HepG2 (cell line): ENCODE results near the gene CDC42EP4. TPM values are rescaled to one million over a fixed set of nuclear protein-coding genes. Genes with fewer than 3 reads are reported as not detected.

ENCODE experiments used
- ATAC-seq: fragments of 200-7000 bp; cut with Tn5 transposase; 3 replicates; pipeline ENCODE4 v1.9.1; 2020; ENCODE audit warnings: mild to moderate bottlenecking, moderate library complexity
- BruUV-seq: library from RNA; stranded (reverse); fragments of 400-500 nt; replicated peaks from 2 replicates; lab custom pipeline; 2021; lab: Mats Ljungman, UMichigan
- CTCF ChIA-PET: fragments of 300-600 bp; formaldehyde crosslinking; extraction: SDS; loops from one replicate; lab custom pipeline; 2021; ENCODE audit warnings: low total read pairs, inconsistent platforms, low intra/inter-chr PET ratio; lab: Yijun Ruan, JAX
- POLR2A ChIA-PET: fragments of 350-600 bp; sonication (Branson Sonifier 250); formaldehyde crosslinking; loops from one replicate; lab custom pipeline; 2020; ENCODE audit warnings: antibody characterized with exemption, inconsistent platforms; lab: Yijun Ruan, JAX
- DNase-seq: peaks from one replicate; pipeline ENCODE4 v3.0.0-alpha.2; 2015; ENCODE audit warnings: low spot score
- FAIRE-seq: peaks from 3 replicates; lab custom pipeline; 2011; peaks lifted over from hg19 to GRCh38; lab: Jason Lieb, UNC
- H2AFZ ChIP-seq: one replicate; pipeline ENCODE4 v1.6.1; 2011; ENCODE audit warnings: low read length, inconsistent platforms
- H3K27ac ChIP-seq: fragments of 300-600 bp; 3 replicates; pipeline ENCODE4 v1.8.0; 2011; ENCODE audit warnings: mixed run types, mild to moderate bottlenecking, mixed read lengths, low read length, inconsistent platforms; ENCODE audit not compliant: insufficient read depth; ENCODE audit errors: extremely low read length
- H3K27me3 ChIP-seq, 2 experiments: fragments of 200-600 bp in 1 of 2; 2 replicates in 1 of 2; 3 replicates in 1 of 2; pipeline versions ENCODE4 v1.6.0 to v1.8.0; 2011; ENCODE audit warnings: low read length in 2 of 2, mild to moderate bottlenecking in 2 of 2, moderate library complexity in 2 of 2, inconsistent platforms in 1 of 2; ENCODE audit not compliant: insufficient read depth in 2 of 2, control insufficient read depth in 1 of 2
- H3K36me3 ChIP-seq, 2 experiments: fragments of 200-600 bp in 1 of 2; replicated peaks in 1 of 2; 2 replicates in 1 of 2; 3 replicates in 1 of 2; pipeline versions ENCODE4 v1.5.1 to v1.8.0; 2011; ENCODE audit warnings: low read length in 2 of 2, inconsistent platforms in 1 of 2; ENCODE audit not compliant: insufficient read depth in 2 of 2, control insufficient read depth in 1 of 2
- H3K4me1 ChIP-seq: 2 replicates; pipeline ENCODE4 v1.5.1; 2012; ENCODE audit warnings: low read length, inconsistent platforms; ENCODE audit not compliant: insufficient read depth
- H3K4me2 ChIP-seq: 2 replicates; pipeline ENCODE4 v1.6.0; 2011; ENCODE audit warnings: low read depth, low read length, inconsistent platforms
- H3K4me3 ChIP-seq, 3 experiments: fragments of 200-600 bp in 1 of 3; sonication (generic), shearing (Covaris generic) in 1 of 3; replicated peaks in 1 of 3; 2 replicates each; pipeline ENCODE4 v1.5.1; 2011 to 2016; ENCODE audit warnings: low read length in 3 of 3, inconsistent platforms in 2 of 3, low read depth in 2 of 3, mild to moderate bottlenecking in 2 of 3, control low read depth in 1 of 3, mixed read lengths in 1 of 3; ENCODE audit not compliant: insufficient read depth in 1 of 3
- H3K79me2 ChIP-seq: one replicate; pipeline ENCODE4 v1.6.1; 2011; ENCODE audit warnings: low read length, inconsistent platforms; ENCODE audit not compliant: insufficient read depth
- H3K9ac ChIP-seq: 2 replicates; pipeline ENCODE4 v1.6.0; 2011; ENCODE audit warnings: mild to moderate bottlenecking, low read depth, low read length, inconsistent platforms; ENCODE audit not compliant: insufficient read depth
- H3K9me3 ChIP-seq: 2 replicates; pipeline ENCODE4 v1.5.1; 2012; ENCODE audit warnings: mild to moderate bottlenecking, low read length
- H4K20me1 ChIP-seq: 2 replicates; pipeline ENCODE4 v1.6.0; 2011; ENCODE audit warnings: inconsistent platforms, mild to moderate bottlenecking, low read length, moderate library complexity; ENCODE audit not compliant: insufficient read depth
- CAMTA2 ChIP-seq: sonication (generic); formaldehyde crosslinking; IDR thresholded peaks from 2 replicates; pipeline ENCODE4 v1.4.0; 2020; ENCODE audit warnings: mild to moderate bottlenecking, missing genetic modification reagents, borderline replicate concordance
- ELF3 ChIP-seq: IDR thresholded peaks from 2 replicates; pipeline ENCODE4 v1.6.1; 2016; ENCODE audit warnings: missing genetic modification reagents, missing compliant biosample characterization
- KIAA2018 ChIP-seq: sonication (generic); formaldehyde crosslinking; IDR thresholded peaks from 2 replicates; pipeline ENCODE4 v1.5.0; 2020; ENCODE audit warnings: mild to moderate bottlenecking, missing genetic modification reagents, borderline replicate concordance
- MXD1 ChIP-seq: sonication (generic); formaldehyde crosslinking; IDR thresholded peaks from 2 replicates; pipeline ENCODE4 v1.4.0; 2020; ENCODE audit warnings: mild to moderate bottlenecking, missing genetic modification reagents
- NPAS2 ChIP-seq: sonication (generic); formaldehyde crosslinking; IDR thresholded peaks from 2 replicates; pipeline ENCODE4 v1.8.0; 2022; ENCODE audit warnings: mild to moderate bottlenecking, missing genetic modification reagents, borderline replicate concordance
- PHF21A ChIP-seq: sonication (generic); formaldehyde crosslinking; IDR thresholded peaks from 2 replicates; pipeline ENCODE4 v1.5.0; 2020; ENCODE audit warnings: mild to moderate bottlenecking, missing genetic modification reagents
- SP140L ChIP-seq: sonication (generic); formaldehyde crosslinking; IDR thresholded peaks from 2 replicates; pipeline ENCODE4 v1.4.0; 2020; ENCODE audit warnings: missing genetic modification reagents, borderline replicate concordance
- THAP7 ChIP-seq: sonication (generic); formaldehyde crosslinking; IDR thresholded peaks from 2 replicates; pipeline ENCODE4 v1.8.1; 2023; ENCODE audit warnings: mild to moderate bottlenecking, missing genetic modification reagents
- ZFP36L2 ChIP-seq: sonication (generic); formaldehyde crosslinking; IDR thresholded peaks from 2 replicates; pipeline ENCODE4 v1.4.0; 2020; ENCODE audit warnings: missing genetic modification reagents
- ZNF292 ChIP-seq: sonication (generic); formaldehyde crosslinking; IDR thresholded peaks from 2 replicates; pipeline ENCODE4 v1.8.1; 2022; ENCODE audit warnings: mild to moderate bottlenecking, low read depth, missing genetic modification reagents, borderline replicate concordance
- ZNF703 ChIP-seq: sonication (generic); formaldehyde crosslinking; IDR thresholded peaks from 2 replicates; pipeline ENCODE4 v1.5.1; 2020; ENCODE audit warnings: missing genetic modification reagents, mild to moderate bottlenecking, moderate library complexity, borderline replicate concordance
- ZSCAN20 ChIP-seq: sonication (generic); formaldehyde crosslinking; IDR thresholded peaks from 2 replicates; pipeline ENCODE4 v1.4.0; 2020; ENCODE audit warnings: missing genetic modification reagents, mild to moderate bottlenecking, borderline replicate concordance
- WGBS: methylation state at CpG from one replicate; pipeline ENCODE4 v1.1.6; 2017; ENCODE audit warnings: low lambda C conversion rate; 5-methylcytosine and 5-hydroxymethylcytosine counted together
- in situ Hi-C: cut with HindIII; loops from 2 replicates; pipeline ENCODE4 v1.10.0; 2017; ENCODE audit warnings: low pct_unique_long_range_greater_than_20kb; ENCODE audit not compliant: extremely low pct_ligation_motif_present
- intact Hi-C: fragments of 100-400 bp; cut with micrococcal nuclease; formaldehyde crosslinking; loops from one replicate; pipeline ENCODE4 v1.10.0; 2022; ENCODE audit not compliant: unreplicated experiment
- polyA plus RNA-seq, 8 experiments: library from polyadenylated mRNA; depleted of rRNA in 3 of 8; stranded (reverse) in 7 of 8; unstranded in 1 of 8; fragments of >200 nt; fragmentation: Illumina TruSeq in 4 of 8; extraction: Trizol in 4 of 8; gene quantifications; 2 replicates each; pipeline versions ENCODE4 v1.2.1 to v1.2.3, GENCODE V29; 2011 to 2016; ENCODE audit warnings: low read depth in 4 of 8, missing spikeins in 1 of 8, mixed read lengths in 1 of 8; ENCODE audit not compliant: insufficient read depth in 1 of 8
- total RNA-seq, 5 experiments: library from RNA; depleted of rRNA; stranded (reverse); fragments of >200 nt; fragmentation: Illumina TruSeq; extraction: Trizol; gene quantifications; 2 replicates each; pipeline ENCODE4 v1.2.3, GENCODE V29; 2016; ENCODE audit warnings: low read depth in 1 of 5

The CDC42EP4 gene
- total and polyA plus RNA-seq, 2 of the 13 experiments (the other 11 are each of a cell fraction or from before 2014, with no cell fraction given) = 19.0 to 54.0 TPM

GRCh38 chr17:73278049-73278464 is 33.7 kb downstream of the CDC42EP4 start (continued):
- TF ChIP-seq ZNF703 (CRISPR knock-in tag) (no peak), ZNF292 (CRISPR knock-in tag) (peak; percentile 63; the same call in 1 of the 2 replicates), SP140L (no peak; the same call in 1 of the 2 replicates), MXD1 (CRISPR knock-in tag) (0 out of 2 replicates have a peak, but pooled peaks have one; percentile 49), ZSCAN20 (CRISPR knock-in tag) (peak; percentile 64; the same call in 1 of the 2 replicates)

- no peak for FAIRE-seq
- TF ChIP-seq CAMTA2 (CRISPR knock-in tag) = 0 out of 2 replicates have a peak, but pooled peaks have one; percentile 27
- TF ChIP-seq KIAA2018 (CRISPR knock-in tag) = no peak
- TF ChIP-seq ZFP36L2 (CRISPR knock-in tag) = no peak
- no peak for TF ChIP-seq ELF3
- TF ChIP-seq PHF21A = no peak
- TF ChIP-seq THAP7 (CRISPR knock-in tag) = no peak
- TF ChIP-seq NPAS2 (CRISPR knock-in tag) = no peak
Observed at GRCh38 chr17:73274490-73274889, 37.3 kb downstream of the CDC42EP4 start.

More at GRCh38 chr17:73274490-73274889, 37.3 kb downstream of the CDC42EP4 start:
- H3K36me3 ChIP-seq = no peaks in the 10 kb centered on the region
- DNase-seq (no peak), ATAC-seq (no peak)
- 96% methylated on average over 4 of the region's 4 CpGs for WGBS
- H3K4me2 ChIP-seq = no peak overlapping the region
- H3K4me1 ChIP-seq = peaks cover 77% of the 10 kb centered on the region
- no peaks in the 10 kb centered on the region for H3K27me3 ChIP-seq
- no peak overlapping the region for H3K9ac ChIP-seq
- BruUV-seq = no TSS peak
- H3K4me3 ChIP-seq = no peak overlapping the region
- intact Hi-C loops = no loop called here
- no peaks in the 10 kb centered on the region for H4K20me1 ChIP-seq
- no peak overlapping the region for H2AFZ ChIP-seq
- ChIA-PET POLR2A (interaction anchor here (0.7 to 2.2 kb wide), 2 partner anchors 12 to 36 kb away, joined by 3 to 8 read pairs; partner anchors contain the start of gene CPSF4L), CTCF (no interaction called here)
- H3K79me2 ChIP-seq = no peaks in the 10 kb centered on the region
- in situ Hi-C loops = no loop called here
- H3K9me3 ChIP-seq = 0 out of 2 replicates have a peak, but pooled peaks cover 4% of the 10 kb centered on the region
- peak overlapping the region; percentile 2 for H3K27ac ChIP-seq
